Limb (tissue), 2 donors: ENCODE data around the gene CD7.

Experiments used
- DNase-seq, 2 donors: peaks; one replicate each; pipeline ENCODE4 v3.0.0-alpha.2; 2016; ENCODE audit errors: extremely low spot score in 2 of 2

CD7 gene

DNA sequence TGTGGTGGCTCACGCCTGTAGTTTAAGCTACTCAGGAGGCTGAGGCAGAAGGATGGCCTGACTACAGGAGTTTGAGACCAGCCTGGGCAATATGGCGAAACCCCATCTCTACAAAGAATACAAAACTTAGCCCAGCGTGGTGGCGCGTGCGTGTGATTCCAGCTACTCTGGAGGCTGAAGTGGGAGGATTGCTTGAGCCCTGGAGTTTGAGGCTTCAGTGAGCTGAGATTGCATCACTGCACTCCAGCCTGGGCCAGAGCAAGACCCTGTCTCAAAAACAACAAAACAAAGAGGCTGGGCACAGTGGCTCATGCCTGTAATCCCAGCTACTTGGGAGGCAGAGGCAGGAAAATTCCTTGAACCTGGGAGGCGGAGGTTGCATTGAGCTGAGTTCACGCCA, 36.9 kb downstream of the CD7 start:
- DNase-seq = no peak

DNA sequence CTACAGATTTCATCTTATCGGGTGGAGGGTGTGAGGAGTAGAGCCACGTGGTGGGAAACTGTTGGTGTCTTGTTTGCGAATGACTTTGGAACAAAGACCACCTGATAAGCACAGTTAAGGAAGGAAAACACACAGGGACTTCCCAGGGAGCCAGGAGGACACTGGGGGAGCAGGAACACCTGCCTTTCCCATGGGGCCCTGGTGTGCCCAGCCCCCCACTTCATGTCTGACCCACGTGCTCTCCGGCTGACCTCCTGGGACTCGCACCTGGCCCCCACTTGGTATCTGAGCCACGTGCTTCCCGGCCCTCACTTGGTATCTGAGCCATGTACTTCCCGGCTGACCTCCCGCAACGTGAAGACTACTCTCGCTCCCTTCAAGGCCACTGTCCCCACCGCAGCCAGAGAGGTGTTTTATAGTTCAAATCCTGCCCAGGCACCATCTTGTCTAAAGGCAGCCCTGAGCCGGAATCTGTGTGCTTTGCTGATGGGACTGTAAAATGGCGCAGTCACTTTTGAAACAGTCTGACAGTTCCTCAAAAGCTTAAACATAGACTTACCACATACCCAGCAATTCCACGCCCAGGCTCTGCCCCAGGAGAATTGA, 38.5 kb downstream of the CD7 start:
- no peak for DNase-seq

DNA sequence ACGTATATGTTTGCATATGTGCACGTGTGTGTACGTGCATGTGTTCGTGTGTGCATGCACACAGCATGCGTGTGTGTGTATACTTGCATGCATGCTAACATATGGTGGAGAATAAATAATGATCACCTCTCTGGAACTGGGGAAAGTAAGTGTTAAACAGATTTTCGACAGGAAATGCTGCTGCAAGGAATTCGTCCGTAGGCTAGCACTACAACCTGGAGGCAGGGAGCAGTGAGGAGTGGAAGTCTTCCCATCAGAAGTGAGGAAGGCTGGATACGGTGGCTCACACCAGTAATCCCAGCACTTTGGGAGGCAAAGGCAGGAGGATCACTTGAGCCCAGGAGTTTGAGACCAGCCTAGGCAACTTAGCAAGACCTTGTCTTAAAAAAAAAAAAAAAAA, 39.1 kb downstream of the CD7 start:
- DNase-seq = no peak

DNA sequence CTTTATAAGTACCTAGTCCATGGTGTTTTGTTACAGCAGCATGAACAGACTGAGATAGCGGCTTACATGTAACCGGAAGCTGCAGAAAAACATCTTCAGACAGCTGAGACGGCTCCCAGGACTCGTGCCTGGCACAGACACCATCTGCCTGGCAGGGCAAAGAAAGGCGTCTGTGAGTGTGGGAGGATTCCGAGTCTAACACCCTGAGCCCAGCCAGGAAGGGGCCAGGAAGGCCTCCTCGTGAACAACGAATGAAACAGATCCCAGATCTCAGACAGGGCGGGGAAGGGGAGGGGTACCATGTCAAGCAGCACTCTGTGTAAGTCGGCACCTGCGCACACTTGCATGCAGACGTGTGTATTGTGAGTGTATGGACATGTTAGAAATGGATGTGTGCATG, 39.6 kb downstream of the CD7 start:
- DNase-seq = no peak

DNA sequence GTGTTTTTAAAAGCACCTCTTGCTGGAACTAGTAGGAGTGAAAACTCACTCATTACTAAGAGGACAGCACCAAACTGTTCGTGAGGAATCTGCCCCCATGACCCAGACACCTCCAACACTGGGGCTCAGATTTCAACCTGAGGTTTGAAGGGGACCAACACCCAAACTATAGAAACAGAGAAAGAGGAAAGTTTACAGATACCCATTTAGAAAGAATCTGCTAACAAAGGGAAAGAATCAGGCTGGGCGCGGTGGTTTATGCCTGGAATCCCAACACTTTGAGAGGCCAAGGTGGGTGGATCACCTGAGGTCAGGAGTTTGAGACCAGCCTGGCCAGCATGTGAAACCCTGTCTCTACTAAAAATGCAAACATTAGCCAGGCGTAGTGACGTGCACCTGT, 40.5 kb downstream of the CD7 start:
- no peak for DNase-seq

DNA sequence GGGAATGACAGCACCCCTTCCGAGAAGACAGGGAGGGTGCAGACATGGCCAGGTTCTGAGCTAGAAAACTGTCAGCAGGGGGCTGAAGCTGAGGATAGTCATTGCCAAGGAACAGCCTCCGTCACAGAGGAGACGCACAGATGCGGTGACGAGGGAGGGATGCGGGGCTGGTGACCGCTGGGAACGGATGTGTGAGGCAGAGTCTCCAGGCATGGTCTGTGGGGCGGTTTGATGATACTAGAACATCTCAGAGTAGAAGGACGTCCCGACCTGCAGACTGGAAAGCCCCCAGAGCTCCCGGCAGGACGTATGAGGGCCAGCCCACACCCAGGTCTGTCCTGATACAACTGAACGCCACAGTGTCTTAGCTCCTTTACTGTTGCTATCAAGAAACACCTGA, 42.1 kb downstream of the CD7 start:
- no peak for DNase-seq

DNA sequence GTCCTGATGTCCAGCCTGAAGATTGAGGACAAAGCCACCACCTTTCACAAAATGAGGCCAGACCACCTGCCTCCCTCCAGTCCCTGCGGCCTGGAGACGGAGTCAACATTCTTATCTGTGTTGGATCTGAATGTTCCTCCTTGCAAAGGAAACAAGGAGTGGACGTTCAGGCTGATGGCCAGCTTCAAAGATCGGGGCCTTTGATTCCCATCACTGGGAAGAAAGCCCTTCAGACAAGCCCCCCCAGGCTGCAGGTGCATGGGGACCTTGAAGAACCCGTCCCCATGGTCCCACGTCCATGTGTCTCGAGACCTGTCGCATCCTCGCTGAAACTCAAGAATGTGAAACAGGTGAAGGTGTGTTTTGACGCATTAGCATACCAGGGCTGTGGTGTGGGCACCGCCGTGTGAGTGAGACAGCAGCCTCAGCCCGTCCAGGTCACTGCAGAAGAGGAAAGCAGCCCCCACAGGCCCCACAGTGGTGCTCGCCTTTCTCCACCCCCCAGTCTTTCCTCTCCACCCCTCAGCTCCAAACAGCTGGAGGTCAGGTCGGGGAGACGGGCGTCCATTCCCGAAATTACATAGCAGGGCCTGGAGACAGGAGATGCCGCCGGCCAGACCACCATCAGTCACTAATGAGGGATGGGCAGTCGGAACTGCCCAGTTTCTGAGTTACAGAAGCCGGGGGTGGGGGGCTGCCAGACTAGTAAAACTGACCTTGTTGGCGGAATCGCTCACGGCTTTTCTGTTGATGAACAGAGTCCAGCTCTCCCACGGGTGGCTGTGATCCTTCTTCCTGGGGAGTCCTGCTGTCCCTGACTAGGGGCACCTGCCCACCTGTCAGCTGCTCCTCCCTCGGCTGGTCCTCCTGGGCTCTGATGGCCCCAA, 43.0 kb downstream of the CD7 start:
- no peak for DNase-seq

DNA sequence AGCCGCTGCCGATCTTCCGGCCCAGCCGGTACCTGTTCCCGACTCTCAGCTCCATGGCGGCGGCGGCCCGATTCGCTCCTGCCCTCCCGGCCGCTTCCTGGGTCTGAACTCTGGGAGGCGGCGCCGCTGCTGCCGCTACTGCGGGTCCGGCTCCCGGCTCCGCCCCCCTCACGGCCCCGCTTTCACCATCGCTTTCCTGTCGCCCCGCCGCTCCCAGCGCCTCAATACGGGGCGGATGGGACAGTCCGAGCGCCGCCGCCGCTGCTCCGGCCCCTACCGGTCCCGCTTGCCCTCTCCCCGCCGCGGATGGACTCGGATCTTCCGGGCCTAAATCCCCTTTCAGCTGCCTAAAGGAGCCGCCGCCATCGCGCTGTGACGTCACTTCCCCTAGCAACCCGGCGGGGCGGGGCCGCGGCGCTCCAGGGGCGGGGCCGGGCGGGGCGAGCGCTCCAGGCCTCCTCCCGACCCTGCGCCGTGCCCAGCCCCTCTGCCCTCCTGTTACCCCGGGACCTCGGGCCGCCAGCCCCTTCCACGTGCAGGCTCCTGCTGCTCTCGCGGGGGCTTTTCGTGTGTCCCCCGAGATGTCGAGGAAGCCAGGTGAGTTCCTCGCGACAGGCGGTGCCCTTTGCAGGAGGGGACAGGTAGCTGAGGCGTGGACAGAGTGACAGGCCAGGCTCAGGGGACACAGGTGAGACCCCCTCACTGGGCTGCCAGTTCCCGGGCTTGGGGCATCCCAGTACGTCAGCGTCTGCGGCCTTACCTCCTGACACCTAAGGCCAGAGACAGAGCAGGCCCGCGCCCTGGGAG, 43.9 kb downstream of the CD7 start, which contains the start of gene CSNK1D:
Gene CSNK1D (minus strand): TSS at position 374 of the 807 bp plus-strand sequence. CDS start 319 bp downstream, at position 55.
- DNase-seq = peak; percentile 95 to 96

DNA sequence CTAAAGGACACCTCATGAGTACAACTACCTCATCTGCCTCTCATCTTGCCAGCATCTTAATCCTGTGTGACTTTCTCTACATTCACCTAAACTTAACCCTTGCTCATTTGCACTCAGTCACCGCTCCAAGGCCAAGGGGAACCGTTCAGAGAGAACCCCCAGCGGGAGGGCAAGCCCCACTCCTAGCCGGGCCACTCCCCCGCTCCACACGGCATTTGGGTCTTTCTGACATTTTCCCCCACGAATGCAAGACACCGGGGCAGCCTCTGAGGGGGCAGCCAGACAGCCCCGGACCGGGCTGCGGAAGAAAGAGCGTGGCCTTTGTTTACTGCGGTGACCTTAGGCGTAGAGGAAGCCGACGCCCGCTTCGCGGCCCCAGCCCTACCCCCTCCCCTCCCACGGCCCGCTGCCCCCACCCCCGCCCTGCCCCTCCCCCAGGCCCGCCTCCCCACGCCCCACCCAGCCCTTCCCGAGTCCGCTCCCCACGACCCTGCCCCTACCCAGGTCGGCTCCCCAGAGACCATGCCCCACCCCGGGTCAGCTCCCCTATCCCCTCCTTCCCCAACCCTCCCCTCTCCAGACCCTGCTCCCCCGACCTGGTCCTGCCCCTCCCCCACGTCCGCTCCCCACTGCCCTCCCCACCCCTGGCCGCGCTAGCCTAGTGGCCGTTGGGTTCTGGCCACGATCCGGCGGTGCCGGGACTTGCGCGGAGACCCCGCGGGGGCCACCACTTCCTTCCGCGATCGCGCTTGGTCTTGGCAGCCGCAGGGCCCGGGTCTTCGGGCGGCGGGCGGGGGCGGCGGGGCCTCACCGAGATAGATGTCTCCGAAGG, 44.7 kb downstream of the CD7 start:
- peak in 1 of 2 donors; percentile 47 for DNase-seq

DNA sequence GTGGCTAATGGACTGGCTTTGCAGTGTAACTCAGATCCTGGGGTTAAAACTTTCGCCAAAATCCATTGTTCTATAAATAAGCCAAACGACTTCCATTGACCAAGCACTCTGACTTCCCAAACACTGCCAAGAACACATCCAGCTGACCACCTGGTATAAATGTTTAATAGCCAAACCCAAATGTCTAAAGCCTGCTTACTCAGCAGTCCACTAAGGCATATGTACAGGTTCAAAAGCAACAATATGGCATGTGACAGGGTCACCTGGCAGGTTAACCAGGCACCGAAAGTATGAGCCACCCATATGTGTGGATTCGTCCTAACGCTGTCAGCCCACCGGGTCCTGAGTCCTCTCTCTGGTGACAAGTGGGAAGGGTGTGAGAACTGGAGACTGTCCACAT, 46.0 kb downstream of the CD7 start:
- DNase-seq = no peak

DNA sequence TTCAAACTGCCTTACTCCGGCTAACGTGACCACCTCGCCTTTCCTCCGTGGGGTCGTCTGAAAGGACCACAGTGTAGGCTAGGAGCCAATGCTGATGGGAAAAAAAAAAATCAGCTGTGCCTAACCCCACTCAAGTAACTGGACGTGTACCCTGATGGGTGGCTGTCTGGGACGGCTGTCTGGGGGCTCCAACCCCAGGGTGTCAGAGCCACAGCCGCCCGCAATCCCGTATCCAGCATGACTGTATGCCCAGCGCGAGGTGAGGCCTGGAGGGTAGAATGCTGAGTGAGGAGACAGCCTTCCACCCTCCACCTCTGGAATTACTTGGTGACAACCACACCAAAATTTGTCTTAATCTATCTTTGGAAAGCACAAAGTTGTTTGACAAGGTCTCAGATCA, 46.8 kb downstream of the CD7 start:
- DNase-seq = no peak

DNA sequence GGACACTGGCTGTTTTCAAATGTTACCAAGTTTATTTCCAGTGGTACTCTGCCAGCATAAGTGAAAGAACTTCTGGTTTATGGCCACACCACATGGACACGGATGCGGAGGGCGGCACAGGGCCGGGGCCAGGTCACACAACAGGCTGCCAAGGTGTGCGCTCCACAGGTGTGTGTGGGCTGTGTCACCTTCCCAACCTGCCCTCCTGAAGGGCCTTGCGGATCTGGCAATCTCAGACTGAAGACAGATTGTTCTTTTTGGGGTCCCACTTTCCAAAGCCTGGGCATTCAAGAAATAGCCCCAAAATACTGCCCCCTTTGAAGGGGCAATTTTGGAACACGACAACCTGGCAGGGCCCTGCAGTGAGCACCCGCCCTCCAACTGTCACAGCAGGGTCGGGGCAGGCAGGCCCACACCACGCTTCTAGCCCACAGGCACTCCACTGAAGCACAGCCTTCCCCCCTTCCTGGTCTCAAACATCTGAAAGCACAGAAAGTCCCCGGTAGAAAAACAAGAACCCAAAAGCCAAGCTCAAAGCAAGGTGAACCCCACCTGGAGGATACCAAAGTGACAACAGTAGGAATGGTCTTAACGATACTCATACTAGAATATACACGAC, 47.4 kb downstream of the CD7 start:
- DNase-seq = no peak

DNA sequence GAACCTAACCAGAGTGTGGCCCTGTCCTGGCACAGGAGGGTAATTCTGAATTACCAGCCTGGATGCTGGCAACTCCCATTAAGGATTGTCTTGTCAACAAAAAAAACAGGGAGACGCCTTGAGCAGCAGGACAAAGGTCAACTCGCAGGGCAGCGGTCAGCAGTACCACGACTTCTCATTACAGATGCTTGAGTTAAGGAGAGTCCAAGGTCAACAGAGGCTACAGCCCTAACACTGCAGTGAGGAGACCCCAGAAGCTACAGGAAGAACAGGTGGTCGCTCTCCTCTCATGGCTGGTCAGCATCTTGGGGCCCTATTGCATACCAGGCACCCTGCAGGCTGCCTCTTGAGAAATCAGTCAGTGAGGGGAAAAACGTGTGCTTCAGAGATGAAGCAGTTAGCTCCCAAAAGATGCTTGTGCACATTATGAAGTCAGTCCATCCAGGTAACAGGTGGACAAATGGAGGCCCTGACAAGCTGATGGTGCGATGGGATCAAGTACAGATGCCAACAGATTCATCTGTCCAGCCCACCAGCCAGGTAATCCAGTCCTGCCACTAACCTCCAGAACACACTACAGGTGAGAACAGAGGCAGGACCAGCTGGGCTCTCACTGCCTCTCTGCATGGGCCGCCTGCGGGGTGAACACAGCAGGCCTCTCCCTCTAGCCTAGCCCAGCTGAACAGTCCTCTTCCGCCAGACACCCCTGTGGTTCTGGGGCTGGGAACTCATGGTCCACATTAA, 48.1 kb downstream of the CD7 start:
- DNase-seq = no peak

DNA sequence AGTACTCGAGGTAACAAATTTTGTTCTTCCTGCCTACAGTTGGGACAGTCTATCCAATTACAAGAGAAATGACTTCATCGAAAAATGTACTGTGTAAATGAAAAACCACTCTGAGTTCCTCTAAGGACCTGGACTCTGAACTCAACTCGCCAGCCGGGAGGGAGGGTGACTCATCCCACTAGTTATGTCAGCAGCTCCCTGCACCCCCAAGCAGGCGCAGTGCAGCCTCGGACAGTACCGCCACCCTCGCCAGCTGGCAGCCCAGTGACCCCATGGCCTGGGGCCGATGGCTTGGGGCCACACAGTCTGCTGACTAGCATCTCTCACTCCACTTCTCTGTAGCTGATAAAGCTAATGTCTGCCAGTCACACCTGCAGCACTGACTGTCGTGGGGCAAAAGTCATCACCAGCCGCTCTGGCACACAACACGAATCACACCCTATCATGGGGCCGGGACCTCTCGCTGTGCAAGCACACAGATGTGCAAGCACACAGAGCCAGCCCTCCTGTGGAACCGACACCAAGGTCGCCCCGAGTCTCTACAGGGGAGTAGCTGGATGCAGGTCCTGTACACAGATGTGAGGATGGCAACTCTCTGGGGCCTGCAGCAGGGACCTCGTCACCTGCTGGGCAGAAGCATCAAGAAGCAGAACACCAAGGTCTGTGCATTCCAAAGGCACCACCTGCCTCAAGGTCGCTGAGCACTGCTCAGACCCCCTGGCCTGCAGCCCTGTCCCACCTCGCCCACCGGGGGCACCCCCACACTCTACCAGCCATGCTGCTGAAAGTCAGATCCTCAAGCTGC, 49.6 kb downstream of the CD7 start:
- no peak for DNase-seq

DNA sequence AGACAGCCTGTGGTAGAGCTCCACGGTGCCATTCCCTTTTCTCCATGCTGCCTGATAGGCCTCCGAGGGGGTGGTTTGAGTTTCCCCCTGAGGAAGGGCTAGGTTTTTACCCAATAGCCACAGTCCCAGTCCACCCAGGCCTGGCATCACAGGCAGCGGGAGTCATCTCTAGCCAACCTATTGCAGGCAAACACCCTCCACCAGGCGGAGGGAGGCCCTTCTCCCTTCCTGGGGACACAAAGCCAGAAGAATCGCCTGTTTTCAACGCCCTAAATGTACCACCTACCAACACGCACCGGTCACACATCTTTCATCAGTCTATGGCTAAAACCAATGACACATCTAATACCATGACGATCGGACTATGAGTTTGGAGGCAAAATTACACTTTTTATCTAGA, 51.3 kb downstream of the CD7 start:
- no peak for DNase-seq
